Fibroblast of the aortic adventitia (primary cell): ENCODE data around the gene POLR2L. TPM values are rescaled to one million over a fixed set of nuclear protein-coding genes. Genes with fewer than 3 reads are reported as not detected.

Source experiments
- DNase-seq: peaks from one replicate; pipeline ENCODE4 v3.0.0-alpha.2; 2010; ENCODE audit warnings: low read depth
- H3K4me3 ChIP-seq: 2 replicates; pipeline ENCODE4 v1.5.1; 2011; ENCODE audit warnings: low read depth, mild to moderate bottlenecking, control low read depth, low read length, moderate library complexity
- total RNA-seq: library from RNA; depleted of rRNA; stranded (reverse); fragments of >200 nt; gene quantifications from 2 replicates; pipeline ENCODE4 v1.2.3, GENCODE V29; 2012; ENCODE audit warnings: low replicate concordance
- TF ChIP-seq, protein P1 (sequence below): IDR thresholded peaks from 2 replicates; pipeline ENCODE4 v1.5.1; 2011; ENCODE audit warnings: mild to moderate bottlenecking, low read length, control low read depth, inconsistent platforms; ENCODE audit not compliant: insufficient read depth

Gene POLR2L
- total RNA-seq, 1 donor = 135 TPM

DNA sequence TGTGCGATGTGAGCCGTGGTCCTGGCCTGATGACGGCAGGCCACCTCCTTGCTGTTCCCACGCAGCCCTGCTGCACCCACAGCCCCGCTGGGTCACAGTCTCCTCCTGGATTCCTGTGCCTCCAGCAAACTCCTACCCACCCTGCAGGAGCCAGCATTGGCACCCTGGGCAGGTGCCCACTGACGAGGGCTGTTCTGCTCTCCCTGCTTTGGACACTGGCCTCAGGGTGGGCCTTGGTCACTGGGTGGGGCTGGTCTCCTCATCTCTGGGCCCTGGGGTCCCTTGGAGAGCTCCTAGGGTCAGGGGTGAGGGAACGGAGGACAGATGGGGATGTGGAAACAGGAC lies 13.0 kb upstream of the POLR2L start:
- DNase-seq = no peak
- no peak overlapping the region for H3K4me3 ChIP-seq
- TF ChIP-seq, protein P1, sequence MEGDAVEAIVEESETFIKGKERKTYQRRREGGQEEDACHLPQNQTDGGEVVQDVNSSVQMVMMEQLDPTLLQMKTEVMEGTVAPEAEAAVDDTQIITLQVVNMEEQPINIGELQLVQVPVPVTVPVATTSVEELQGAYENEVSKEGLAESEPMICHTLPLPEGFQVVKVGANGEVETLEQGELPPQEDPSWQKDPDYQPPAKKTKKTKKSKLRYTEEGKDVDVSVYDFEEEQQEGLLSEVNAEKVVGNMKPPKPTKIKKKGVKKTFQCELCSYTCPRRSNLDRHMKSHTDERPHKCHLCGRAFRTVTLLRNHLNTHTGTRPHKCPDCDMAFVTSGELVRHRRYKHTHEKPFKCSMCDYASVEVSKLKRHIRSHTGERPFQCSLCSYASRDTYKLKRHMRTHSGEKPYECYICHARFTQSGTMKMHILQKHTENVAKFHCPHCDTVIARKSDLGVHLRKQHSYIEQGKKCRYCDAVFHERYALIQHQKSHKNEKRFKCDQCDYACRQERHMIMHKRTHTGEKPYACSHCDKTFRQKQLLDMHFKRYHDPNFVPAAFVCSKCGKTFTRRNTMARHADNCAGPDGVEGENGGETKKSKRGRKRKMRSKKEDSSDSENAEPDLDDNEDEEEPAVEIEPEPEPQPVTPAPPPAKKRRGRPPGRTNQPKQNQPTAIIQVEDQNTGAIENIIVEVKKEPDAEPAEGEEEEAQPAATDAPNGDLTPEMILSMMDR = no peak

DNA sequence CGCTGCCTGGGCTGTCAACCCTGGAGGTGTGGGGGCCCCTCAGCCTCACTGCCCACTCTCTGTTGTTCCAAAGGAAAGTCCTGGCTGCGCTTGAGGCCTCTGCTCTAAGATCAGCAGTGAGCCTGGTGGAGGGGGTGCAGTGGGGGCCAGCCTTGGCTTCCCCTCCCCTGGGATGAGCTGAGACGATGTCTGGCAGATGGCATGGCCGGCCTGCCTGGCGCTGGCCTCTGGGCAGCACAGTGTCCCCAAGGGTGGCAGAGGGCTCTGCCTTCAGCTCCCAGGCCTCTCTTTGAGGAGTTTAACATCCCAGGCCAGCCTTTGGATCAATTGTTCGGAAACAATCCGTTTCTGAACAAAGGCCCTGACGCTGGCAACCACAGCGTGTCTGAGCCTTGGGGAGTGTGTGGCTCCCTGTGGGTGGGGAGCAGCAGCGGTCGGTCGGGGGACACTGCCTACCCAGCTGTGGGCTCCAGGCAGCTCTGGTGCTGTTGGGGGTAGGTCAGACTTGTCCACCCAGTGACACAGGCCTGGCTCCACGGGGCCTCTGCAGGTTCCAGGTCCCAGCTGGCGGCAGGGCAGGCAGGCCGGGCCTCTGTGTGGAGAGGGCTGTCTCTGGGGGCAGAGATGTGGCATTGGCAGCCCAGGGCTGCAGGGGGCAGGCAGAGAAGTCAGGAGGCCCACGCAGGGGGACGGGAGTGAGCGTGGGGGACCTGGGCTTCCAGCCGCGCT lies 12.4 kb upstream of the POLR2L start:
- DNase-seq = no peak
- TF ChIP-seq, protein P1 = no peak
- no peak overlapping the region for H3K4me3 ChIP-seq

DNA sequence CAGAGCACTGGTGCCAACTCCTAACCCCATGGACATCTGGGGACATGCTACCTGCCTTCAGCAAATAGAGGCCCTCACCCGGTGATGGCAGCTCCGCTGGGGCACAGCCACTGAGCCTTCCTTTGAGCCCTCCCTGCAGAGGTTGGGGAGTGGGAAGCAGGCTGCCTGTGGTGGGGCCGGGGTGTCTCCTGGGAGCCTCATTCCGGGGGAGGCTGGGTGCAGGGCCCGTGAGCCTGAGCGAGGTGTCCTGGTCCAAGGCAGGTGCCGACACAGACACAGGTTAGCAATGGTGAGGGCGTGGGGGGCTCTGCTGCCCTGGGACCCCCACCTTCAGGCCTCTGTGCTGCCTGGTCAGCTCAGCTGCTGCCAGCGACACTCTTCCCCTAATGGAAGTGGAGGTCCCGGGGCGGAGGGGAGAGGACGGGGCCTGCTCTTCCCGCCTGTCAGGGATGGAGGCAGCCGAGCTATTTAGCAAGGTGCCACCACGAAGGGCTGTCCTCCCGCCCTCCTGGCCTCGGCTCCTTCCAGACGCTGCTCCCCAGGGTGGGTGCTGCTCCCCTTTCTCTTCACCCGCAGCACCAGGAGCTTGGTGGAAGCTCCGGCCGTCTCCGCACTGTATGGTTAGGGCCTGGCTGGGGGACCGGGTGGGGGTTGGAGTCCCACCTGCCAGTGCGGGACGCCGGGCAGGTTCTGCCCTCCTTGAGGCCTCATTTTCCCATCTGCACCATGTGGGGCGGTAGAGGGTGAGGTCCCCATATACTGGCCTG lies 11.5 kb upstream of the POLR2L start:
- DNase-seq = no peak
- no peak overlapping the region for H3K4me3 ChIP-seq
- TF ChIP-seq, protein P1 = no peak

DNA sequence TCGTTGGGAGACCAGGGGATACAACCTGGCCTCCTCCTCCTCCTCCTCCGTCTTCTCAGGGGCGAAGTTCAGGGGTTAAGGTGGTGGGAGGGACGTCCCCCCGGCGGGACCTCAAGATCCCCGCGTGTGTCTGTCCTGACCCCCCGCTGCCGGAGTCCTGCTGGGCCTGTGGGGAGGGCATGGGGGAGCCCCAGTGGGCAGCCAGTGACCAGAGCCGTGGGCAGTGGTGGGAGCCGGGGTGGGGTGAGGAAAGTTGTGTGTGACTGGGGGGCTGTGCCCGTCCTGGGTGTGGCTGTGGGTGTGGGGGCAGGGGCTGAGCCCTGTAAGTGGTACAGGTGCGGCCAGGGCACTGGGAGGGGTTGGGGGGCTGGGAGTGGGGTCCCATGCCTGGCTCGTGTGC lies 10.4 kb upstream of the POLR2L start:
- no peak for DNase-seq
- H3K4me3 ChIP-seq = no peak overlapping the region
- TF ChIP-seq, protein P1 = no peak

DNA sequence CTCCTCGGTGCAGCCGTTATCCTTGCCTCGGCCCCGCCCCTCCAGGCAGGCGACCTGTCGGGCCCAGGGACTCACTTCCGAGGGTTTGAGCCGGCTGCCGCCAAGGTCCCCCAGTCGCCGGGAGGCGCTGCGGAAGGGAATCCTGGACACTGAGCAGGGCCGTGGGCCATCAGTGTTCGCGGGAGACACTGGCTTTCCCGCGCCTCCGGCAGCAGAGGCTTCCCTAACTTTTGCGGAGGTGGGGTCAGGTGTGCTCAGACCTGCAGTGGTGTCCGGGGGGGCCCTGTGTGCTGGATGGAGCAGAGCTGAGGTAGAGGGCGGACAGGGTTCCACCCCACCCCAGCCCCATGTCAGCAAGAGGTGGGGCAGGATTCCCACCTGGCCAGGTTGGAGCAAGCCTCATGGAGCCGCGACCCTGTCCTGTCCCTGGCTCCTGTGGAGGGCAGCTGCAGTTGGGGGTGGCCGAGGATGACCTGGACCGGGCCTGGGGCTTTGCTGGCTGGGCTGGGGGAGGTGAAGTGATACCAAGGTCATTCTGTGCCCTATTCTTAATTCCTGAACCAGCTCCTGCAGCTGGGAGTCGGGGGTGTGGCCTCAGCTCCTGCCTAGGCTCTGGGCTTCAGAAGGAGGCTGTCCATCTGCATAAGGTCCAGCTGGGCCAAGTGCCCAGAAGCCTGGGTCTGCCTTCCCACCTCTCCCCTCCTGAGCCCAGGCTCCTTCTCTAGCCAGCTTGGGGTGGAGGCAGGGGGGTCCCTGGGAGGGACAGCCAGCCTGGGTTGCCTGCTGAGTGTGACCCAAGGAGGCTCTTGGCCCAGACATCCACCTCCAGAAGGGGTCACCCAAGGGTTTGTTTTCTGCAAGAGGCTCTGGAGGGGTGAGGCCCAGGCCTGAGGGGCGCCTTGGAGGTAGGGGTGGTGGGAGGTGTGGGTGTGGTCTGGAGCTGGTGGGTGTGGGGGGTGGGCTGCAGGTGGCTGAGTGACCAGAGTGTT lies 8.7 kb upstream of the POLR2L start:
- peak overlapping the region; percentile 56 for H3K4me3 ChIP-seq
- DNase-seq = peak; percentile 38
- TF ChIP-seq, protein P1 = no peak

DNA sequence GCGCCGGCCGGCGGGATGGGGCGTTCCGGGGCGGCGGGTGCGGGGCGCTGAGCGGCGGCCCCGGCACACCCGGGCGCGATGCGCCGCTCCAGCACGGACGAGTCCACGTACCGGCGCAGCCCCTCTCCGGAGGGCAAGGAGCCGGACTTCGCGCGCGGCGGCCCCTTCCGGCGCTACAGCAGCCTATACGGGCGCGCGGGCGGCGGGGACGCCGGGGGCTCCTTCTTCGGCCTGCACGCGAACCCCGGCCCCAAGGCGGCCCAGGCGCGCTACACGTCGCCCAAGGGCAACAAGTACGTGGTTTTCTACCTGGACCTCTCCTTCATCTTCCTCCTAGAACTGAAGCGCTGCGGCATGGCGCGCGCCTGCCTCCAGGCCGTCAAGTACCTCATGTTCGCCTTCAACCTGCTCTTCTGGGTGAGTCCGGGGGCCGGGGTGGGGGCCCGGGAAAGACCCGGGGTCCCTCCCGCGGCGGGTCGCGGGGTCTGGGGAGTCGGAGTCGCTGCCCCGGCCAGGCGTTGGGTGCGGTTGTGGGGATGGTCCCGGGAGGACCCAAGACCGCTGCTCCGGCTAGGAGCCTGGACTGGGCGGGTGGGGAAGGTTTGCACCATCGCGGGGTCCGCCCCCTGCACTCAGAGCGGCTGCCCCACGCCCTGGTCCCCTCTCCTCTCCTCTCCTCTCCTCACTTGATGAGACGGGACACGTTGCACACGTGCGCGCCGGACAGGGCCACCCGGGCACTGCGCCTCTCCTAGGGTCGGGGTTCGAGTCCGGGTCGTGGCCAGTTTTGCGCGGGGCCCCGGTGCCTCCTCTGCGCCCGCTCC lies 7.8 kb upstream of the POLR2L start:
- peak overlapping the region; percentile 56 for H3K4me3 ChIP-seq
- DNase-seq = no peak

More for the DNA sequence above, 7.8 kb upstream of the POLR2L start:
- TF ChIP-seq, protein P1 = no peak
